A172 (cell line): ENCODE data around the gene TAPT1. TPM values are rescaled to one million over a fixed set of nuclear protein-coding genes. Genes with fewer than 3 reads are reported as not detected.
A peak's percentile ranks its signal among the peaks of the same experiment; 100 is the strongest.

Source experiments
- DNase-seq: peaks from one replicate; pipeline ENCODE4 v3.0.0-alpha.2; 2015; ENCODE audit warnings: low spot score
- total RNA-seq: library from RNA; depleted of rRNA; stranded (reverse); fragments of >200 nt; shearing (Covaris generic); gene quantifications from 2 replicates; pipeline ENCODE4 v1.2.3, GENCODE V29; 2014

The TAPT1 gene
- total RNA-seq, 1 experiment from 2014 or later = 7.8 TPM

DNA sequence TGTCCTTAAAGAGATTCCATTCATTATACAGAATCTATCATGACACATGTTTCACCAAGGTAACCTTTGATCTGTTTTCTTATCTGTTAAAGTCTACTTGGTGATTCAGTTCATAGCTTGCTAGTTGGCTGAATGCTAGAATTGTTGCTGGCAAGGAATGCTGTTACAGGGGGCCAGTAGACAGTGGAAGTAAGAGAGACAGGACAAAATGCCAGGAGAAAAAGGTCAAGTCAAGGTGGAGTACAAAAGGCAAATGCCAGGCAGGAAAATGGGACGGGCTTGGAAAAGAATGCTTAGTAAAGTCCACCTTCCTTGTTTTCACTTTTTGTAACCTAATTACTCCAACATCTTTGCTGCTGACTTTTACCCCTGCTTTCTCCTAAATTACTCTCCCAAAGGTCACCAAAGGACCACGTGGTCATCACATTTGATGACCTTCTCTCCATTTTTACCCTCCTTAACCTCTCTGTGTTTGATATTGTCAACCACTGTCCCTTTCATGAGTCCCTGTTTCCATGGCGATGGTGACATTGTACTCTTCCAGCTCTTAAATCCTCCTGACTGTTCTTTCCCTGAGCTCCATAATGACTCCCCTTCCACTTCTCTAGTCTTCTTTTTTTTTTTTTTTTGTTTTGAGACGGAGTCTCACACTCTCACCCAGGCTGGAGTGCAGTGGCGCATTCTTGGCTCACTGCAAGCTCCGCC lies 24.5 kb upstream of the TAPT1 start:
- DNase-seq = peak; percentile 59

DNA sequence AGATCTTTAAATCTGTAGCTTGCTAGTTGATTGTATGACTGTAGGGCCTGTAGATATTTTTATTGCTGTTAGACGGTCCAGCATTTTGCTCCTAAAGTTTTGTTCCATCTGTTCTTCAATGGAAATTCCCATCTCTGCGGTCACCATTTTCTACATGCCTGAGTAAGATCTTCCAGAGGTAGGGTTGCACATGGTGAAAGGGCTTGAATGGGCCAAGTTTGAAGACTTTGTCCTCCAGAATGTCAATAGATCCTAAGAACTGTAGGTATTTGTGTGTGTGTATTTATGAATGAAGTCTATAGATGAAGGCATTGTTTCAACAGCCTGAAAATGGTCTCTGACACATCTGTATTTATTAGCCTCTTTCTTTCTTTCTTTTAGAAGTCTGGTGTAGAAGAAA lies 22.3 kb upstream of the TAPT1 start:
- no peak for DNase-seq

DNA sequence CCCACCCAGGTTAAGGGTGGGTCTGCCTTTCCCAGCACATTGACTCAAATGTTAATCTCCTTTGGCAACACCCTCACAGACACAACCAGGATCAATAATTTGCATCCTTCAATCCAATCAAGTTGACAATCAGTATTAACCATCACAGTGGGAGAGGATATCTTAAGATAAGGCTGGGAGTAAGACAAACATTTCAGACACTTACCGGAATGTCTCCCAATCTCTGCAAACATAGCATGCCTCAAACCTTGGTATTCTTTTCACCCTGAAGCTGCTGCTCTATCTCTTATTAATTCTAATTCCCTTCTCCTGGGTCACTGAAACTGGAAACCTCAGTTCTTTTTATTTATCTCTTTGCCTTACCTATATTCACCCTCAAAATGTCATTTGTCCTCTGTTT lies 19.0 kb upstream of the TAPT1 start:
- DNase-seq = no peak

DNA sequence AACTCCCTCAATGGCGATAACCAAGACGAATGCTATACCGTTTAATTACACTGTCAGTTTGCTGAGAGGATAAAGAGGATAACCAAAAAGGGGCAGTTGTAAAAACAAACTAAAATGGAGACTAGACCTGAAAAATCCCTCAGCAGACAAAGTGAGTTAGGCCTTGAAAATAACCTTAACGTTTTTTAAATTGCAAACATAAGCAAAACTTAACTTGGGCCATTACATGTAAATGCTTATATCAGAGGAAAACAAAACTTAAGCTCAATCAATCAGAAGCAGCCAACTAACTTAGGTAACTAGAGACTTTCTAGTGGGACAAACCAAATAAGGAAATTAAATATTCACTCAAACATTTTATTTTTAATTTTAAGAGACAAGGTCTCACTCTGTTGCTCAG lies 17.0 kb upstream of the TAPT1 start:
- DNase-seq = no peak

DNA sequence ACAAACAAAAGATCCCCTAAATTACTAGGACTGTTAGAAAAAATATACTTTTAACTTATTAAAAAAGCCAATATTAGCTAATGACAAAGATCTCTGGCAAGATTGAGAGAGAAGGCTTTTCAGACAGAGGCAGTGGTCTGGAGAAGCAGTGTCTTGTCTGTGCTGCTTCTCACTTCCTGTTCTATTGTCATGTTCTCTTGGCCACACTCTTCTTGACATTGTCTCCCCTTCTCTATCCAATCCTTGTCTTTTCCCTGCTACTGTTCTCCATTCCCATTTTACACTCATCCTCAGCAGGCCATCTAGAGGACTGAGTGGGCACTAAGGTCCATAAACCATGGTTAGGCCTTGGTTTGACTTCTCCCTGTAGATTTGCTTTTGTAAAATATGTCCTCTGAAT lies 14.0 kb upstream of the TAPT1 start:
- no peak for DNase-seq

DNA sequence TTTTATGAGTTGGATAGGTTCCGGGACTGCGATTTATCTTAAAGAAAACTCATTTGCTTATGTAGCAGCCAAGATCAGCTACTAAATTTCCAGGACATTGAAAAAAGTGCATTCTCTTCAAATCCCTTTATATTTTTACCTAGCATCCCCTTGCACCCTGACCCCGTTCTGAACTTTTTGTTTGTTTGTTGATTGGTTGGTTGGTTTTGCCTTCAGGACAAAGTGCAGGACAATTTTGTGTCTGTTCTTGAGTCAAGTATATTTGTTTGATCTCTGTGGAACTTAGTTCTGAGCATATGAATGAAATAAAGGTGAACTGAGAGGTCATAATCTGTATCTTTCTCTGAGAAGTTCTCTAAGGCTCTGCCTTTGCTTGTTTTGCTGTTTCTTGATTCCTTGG lies 12.8 kb upstream of the TAPT1 start:
- DNase-seq = no peak

DNA sequence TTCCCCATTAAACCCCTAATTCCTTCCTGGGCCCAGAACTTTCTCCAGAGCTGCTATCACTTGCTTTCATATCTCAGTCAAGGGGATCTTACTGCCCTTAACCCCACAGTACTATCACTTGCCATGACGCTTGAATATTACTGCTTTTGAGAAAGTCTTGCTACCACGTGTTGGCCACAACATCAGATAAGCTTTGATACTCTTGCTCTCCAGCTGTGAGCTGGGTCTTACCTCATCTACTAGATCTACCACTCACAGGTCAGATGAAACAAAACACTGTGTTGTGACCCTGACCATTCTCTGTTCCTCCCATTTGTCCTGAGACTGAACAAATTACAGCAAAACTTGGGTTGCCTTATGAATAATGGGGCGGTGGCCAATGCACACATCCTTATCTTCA lies 12.1 kb upstream of the TAPT1 start:
- no peak for DNase-seq

DNA sequence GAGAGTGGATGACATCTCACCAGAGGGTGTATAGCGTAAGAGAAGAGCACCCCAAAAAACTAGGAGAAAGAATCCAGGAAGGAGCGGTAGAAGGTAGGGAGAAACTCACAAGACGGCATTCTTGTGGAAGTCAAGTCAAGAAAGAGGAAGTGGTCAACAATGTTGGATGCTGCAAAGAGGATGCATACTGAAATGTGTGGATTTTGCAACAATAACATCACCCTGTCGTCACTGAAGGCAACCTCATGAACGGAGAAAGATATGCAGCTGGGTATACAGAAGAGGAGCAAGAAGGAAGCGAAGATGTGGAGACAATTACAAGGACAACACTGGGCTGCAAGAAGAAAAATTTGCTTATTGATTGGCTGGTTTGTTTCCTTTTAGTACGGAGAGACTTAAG lies 11.4 kb upstream of the TAPT1 start:
- no peak for DNase-seq

DNA sequence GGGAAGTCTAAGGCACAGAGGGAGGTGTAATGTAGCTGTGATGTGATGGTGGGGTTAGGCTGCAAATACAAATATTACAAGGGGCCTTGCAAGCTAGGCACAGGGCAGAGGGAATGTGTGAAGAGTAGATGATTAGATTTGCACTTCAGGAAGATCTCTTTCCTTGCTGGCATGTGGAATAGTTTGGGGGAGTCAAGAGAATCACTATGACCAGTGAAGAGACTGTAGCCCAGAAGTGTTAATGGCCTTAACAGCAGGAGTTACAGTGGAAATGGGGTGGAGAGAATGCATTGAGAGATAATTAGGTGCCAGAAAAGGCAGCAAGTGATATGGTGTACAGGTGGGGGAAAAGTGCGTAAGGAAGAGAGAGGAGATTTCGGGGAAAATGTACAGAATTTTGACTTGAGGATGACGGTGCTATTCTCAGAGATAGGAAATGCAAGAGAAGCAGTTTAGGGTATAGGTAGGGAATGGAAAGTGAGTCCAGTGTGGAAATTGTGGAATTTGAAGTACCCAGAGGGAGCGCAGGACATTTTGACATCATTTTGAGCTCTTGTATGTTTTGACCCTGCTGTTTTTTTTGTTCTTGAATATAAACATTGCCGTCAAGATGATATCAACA lies 10.2 kb upstream of the TAPT1 start:
- no peak for DNase-seq

DNA sequence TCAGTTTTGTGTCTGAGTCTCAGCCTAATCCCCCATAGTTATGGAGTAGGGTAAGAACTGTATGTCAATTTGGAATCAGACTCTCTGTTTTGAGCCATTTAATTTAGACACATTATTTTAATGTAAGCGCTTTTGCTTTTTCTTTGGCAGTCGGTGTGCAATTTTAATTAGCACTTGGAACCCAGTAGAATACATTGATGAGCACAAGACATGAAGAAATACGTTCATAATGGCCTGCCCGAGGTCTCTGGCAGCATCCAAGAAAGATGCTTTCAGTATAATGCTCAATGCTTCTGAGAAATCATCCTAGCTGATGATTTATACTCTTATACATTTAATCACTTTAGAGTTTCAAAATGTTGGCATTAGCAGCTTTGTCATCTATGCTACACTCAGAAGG lies 8.9 kb upstream of the TAPT1 start:
- no peak for DNase-seq

DNA sequence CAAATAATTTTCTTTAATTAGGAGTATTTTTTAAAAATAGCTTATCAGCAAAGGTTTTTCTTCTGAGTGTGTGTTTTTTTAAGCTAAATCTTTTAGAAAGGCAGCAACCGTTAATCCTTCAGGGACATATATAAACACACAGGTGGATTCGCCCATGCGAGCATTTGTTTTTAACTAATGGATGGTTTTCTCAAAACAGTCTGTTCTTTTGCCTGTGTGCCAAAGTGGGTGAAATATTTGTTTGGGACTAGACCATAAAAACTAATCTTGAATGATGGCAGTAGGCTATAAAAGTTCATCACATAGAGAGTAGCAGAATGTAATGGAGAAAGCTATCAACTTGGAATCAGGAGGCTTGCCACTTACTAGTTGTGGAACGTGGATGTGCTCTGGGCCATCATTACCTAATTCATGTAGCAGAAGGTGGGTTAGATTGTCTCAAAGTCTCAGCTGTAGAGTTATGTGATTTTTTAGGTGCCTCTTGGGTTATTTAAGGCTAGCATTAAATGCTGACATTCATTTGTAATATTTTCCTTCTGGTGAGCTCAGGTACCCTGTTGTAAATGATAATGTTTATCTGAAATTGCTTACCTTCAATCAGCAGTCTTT lies 7.4 kb upstream of the TAPT1 start:
- DNase-seq = no peak

DNA sequence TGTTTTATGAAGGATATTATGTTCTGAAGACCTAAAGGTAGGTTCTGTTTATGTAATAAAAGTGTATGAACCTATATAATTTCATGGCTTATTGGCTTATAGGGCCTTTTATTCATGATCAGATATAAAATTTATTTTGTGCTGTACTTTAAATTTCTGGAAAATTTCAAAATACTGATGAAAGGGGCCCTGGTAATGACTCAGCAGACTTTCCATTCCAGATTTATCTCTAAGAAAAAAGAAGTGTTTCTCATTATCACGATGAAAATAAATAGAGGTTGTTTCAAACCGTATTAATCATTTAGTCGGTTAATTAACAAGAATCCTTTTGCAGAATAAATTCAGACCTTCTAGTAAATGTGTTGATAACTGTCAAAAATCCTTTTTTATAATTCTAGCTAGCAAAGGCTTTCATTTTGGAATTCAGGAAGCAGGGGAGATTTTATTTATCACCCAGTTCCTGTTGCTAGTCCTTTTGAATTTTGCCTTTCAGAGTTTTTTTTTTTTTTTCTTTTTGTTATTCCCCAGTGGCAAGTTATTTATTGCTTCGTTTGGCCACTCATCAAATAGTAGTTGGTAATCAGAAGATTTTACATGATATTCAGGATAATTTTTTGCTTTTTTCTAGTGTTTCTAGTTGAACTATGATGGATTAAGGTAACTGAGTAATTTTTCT lies 5.4 kb upstream of the TAPT1 start:
- DNase-seq = no peak

DNA sequence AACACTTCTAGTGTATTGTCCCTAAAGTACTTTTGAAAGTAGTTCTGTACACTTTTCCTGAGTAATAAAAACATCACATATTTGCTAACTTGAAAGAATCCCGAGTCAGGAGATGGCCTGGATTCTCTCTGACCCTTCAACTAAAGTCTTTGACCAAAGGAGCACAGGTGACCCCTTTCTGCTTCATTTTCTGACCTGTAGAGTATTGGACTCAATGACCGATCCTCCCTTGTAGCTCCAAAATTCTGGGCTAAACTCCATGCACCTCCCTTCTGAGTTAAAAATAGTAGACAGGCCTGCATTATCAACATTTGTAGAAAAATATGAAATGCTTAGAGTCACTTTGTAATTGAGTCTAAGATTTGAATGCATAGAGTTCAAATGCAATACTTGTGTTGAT lies 4.0 kb upstream of the TAPT1 start:
- DNase-seq = no peak

DNA sequence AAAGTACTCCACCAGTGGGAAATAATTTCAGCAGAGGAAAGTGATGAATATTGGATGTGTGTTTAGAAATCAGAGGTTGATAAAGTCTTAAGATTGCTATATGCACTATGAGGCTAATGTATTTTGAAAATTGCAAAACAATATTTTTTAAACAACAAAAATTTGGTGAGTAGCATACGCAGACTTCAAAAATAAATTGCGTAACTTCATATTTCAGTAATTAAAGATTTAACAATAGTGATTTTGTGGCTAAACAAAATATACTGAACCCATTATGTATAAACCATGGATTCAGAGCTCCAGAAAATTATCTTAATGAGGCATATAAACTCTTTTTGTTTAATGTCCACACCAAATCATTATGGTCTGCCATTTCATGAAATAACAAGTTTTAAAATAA lies 3.3 kb upstream of the TAPT1 start:
- DNase-seq = no peak

DNA sequence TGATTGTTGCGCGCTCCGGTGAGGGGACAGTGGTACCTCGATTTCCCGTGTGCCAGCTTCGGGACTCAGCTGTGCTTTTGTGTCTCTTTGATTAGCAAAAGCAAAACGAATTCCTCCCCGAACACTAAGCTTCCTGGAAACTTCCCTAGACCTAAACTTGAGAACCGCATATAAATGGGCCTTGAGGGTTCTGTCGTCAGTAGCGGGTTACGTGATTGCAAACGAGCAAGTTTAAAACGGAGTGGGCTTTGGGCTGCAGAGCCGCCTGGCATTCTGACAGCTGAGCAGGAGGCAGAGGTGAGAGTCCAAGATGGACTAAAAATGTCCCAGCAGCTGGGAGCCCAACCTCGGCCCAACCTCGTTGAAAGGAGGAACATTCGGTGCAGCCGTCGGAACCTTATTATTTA lies 1.2 kb upstream of the TAPT1 start:
- DNase-seq = no peak

DNA sequence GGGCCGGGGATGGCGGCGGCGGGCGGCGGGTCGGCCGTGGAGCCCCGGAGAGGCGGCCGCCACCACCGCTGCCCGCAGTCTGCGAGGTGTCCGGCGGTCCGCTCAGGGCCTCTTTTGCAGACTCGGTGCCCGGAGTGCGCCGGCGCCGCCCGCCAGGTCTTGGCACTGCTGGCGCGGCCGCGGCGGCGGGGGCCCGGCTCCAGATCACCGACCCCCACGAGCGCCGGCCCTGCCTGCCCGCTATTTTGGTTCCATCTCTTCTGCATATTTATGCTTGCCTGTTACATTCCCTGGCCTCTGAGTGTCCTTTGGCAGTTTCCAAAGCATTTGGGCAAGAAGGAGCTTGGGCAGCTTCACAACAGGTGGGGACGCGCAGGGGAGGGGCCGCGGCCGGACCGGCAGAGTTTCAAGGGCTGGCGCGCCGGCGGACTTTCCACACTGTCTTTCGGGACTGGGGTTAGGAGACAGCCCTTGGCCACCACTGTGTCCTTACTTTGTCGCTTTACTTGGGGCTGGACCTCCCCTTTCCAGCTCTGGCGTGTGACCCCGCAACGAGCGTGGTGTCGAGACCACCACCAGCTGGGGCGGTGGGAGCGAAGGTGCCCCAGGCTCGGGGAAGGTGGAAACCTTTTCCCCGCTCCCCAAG lies 668 bp upstream of the TAPT1 start:
- DNase-seq = no peak

DNA sequence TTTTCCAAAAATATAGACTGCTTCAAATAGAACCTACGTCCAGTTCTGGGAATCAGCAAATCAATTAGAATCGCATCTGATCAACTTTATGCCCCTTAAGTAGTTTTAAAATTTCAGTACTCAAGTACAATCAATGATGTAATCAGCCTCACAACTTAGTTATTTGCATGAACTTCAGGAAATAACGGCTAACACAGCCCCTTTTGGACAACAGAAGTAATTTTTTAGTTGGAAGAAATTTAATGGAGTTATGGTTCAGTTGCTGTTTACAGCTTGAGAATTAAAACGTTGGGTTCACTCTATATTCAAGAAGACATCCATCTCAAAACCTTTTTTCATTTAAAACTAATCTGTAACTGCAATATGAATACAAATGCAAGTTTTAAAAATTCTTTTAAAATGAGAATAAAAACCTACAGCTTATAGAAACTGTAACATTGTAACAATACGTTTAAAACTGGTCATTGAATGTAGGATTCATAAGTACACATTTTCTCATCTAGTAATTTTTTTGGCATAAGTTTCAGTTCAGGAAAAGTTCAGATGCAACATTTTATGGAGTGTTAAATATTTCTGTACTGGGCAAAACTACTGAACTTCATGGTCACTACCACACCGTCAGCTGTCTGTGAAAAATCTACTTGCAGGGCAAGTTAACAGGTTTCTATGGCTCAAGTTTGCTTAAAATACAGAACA lies 956 bp downstream of the TAPT1 start:
- DNase-seq = no peak

DNA sequence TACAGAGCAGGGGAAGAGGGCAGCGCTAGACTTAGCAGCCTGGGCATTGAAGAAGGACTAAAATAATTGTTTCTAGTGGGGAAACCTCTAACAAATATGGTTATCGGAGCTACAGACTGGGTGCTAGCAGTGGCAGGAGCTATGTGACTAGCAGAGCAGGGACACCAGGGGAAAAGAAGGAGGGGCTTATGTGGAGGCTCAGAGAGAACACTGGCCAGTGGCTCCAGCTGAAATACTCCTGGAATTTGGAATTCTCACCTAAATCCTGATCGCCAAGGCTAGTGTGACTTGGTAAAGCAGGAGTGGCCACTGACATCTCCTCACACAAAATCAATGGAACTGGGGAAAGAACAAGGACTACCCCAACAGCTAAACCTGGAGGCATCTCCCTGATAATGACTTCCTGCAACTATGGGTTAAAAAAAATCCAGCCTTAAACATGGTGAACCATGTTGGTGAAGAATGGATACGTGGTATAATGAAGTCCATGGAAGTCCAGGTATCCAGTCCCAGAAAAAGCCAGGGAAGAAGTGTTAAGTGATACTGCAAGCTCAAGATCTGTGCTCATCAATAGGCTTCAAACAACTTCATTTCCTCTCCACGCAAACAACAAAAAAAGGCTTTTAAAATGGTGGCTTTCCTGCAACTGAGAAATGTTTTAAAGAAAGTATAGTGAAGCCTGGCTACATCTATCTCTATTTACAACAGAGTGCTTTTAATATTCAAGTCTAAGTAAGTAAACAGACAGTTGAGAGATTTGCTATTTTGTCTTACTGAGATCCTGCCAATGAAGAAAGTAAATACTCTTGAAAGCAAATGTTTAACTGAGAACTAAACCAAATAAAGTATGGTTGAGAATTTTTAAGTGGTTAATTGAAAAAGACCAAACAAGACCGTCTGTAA lies 1.8 kb downstream of the TAPT1 start:
- no peak for DNase-seq

DNA sequence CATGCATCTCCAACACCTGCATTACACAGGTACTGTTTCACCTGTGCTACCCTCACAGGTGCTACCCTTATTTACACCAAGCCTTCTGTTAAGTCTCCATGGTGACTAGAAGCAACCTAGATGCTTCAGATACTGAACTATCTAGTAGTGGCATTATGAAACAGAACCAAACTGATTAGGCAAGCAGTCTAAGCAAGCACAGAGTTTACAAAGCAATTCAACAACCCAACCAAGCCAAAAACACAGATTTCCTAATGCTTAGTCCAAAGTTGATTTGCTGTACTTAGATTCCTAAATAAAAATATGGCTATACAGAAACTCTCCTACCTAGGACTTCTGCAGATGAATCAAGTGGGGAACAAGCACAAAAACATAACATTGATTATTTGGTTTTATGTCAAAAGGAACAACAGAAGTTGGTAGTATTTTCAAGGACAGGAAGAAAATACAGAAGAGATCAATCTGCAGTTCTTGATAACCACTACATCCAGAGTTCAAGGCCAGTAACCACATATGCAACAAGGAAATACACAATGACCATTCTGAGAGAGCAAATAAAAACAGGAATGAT lies 3.2 kb downstream of the TAPT1 start:
- no peak for DNase-seq

DNA sequence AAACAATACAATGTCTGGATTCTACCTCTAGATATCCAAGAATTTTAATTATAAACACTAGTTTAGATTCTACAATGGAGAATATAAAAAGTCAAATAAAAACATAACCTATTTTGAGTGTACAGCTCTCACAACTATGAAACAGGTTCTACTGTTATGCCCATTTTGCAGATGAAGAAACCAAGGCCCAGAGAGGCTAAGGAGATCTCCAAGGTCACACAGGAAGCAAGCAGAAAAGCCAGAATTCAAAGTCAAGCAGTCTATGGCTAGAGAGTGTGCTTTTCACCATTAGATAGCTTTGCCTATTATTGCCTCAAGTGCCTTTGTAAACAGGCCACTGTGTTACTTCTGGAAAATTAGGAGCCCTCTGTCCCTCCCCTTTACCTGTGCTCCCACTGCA lies 7.3 kb downstream of the TAPT1 start:
- DNase-seq = no peak
